GM13976 (cell line): ENCODE data around the gene CDC42EP3.

ENCODE experiments used
- DNase-seq: peaks from one replicate; pipeline ENCODE4 v3.0.0; 2012; ENCODE audit warnings: low spot score
- CTCF ChIP-seq: IDR thresholded peaks from 2 replicates; pipeline ENCODE4 v1.5.1; 2012; ENCODE audit warnings: borderline replicate concordance, mild to moderate bottlenecking; ENCODE audit not compliant: insufficient read depth; ENCODE audit errors: extremely low read depth, missing control alignments, control extremely low read depth
- in situ Hi-C: fragments of 300-500 bp; cut with MboI; formaldehyde crosslinking; loops from one replicate; pipeline ENCODE4 v1.12.0; 2022; ENCODE audit warnings: low sequenced_read_pairs, mixed read lengths, inconsistent platforms; ENCODE audit not compliant: unreplicated experiment

The CDC42EP3 gene

DNA sequence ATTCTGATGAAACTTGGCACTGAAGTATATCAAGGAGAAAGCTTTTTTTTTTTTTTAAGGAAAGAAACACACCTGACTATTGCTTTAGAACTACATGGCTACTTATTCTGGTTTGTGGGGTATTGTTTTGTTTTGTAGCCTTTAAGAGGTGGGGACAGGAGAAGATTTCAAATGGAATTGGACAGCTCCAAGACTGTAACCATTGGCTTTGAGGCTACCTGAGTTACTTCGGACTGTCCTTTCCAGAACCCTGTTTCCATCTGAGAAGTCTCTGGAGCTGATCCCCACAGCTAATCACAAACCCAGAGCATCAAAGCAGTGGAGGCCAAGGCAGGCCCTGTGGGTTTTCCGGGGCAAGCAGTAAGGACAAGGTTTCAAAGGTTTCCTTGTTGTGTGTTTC lies 4.7 kb downstream of the CDC42EP3 start:
- DNase-seq, result no peak
- TF ChIP-seq CTCF, result no peak
- in situ Hi-C loops, result loop anchor here (10.0 kb wide), 1 partner anchor 252 kb away; no protein-coding TSS in a partner anchor

GRCh38 chr2:37665604-37666362 lies 5.7 kb downstream of the CDC42EP3 start:
- in situ Hi-C loops, result loop anchor here (10.0 kb wide), 1 partner anchor 251 kb away; no protein-coding TSS in a partner anchor

GRCh38 chr2:37665043-37665442 lies 6.4 kb downstream of the CDC42EP3 start:
- no peak for DNase-seq
- TF ChIP-seq CTCF, result no peak
- in situ Hi-C loops, result loop anchor here (10.0 kb wide), 1 partner anchor 250 kb away; no protein-coding TSS in a partner anchor

More at GRCh38 chr2:37665604-37666362, 5.7 kb downstream of the CDC42EP3 start:
- no peak for DNase-seq
- no peak for TF ChIP-seq CTCF

GRCh38 chr2:37664231-37664643 lies 7.2 kb downstream of the CDC42EP3 start:
- in situ Hi-C loops, result loop anchor here (10.0 kb wide), 1 partner anchor 249 kb away; no protein-coding TSS in a partner anchor
- no peak for DNase-seq
- no peak for TF ChIP-seq CTCF

DNA sequence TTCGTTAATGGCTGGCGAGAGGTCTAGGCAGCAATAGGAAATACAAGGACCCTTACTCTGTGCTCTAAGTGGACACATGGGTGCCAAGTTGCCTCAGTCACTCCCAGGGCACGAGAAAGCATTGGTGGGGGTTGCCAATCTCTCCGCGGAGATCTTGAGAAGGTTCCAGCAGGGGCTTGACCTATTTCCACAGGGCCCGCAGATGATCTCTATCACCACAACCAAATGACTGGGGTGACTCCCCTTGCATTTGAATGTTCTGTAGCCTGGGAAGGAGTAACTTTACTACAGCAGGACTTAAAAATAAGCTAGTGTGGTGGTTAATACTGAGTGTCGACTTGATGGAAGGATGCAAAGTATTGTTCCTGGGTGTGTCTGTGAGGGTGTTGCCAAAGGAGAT lies 8.1 kb downstream of the CDC42EP3 start:
- no peak for TF ChIP-seq CTCF

DNA sequence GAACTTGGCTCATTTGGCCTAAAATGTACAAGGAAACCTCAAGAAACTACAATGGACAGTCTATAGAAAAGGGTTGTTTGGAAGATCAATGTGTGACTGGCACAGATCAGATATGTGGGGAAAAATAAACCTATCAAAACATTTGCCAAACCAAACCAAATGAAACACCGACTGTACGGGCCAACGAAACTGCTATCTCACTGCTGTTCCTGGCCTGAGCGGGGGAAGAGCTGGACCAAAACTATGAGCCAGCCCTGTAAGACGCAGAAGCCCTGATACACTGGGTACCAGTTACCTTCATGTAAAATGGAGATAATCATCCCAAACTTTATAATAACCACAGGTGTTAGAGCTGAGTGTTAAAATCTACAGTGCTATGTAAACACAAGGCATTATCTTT lies 11.7 kb downstream of the CDC42EP3 start:
- TF ChIP-seq CTCF, result no peak
- DNase-seq, result no peak
- in situ Hi-C loops, result loop anchor here (10.0 kb wide), 1 partner anchor 245 kb away; no protein-coding TSS in a partner anchor

More for the DNA sequence above, 8.1 kb downstream of the CDC42EP3 start:
- no peak for DNase-seq
- in situ Hi-C loops, result loop anchor here (10.0 kb wide), 1 partner anchor 249 kb away; no protein-coding TSS in a partner anchor

- DNase-seq, result no peak
- in situ Hi-C loops, result no loop called here
- no peak for TF ChIP-seq CTCF
Measured at GRCh38 chr2:37658682-37659081, 12.8 kb downstream of the CDC42EP3 start.
